ENCODE results near the gene PPA1.

GRCh38 chr10:70206762-70207161 lies 26.5 kb downstream of the PPA1 start:
- TF ChIP-seq CTCF (IDR thresholded peaks at IDR 0.05; ENCODE audit: poor library complexity, severe bottlenecking) (no peak), TAF1 (IDR thresholded peaks at IDR 0.05; ENCODE audit: low read depth) (no peak), POLR2AphosphoS5 (IDR thresholded peaks at IDR 0.05) (no peak)

Measured in neural cell (in vitro differentiated cells).